ENCODE data around the gene CCDC30.

DNA sequence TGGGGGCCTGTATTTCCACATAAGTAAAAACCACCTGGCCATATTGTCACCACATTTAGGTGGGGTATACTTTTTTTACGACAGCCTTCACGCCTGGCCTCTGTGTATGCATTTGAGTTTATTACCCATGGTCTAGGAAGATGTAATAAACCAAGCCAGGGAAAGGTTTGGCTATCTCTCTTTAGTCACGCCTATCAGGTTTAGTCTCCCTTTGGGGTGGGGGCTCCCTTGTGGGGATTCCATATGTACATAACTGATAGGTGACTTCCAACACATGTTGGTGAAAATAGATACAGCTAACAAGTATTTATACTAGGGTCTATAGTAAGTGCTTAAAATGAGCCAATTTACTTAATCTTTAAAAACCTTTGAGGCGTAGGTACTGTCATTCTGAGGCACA lies 223.3 kb downstream of the CCDC30 start:
- TF ChIP-seq, protein P1, sequence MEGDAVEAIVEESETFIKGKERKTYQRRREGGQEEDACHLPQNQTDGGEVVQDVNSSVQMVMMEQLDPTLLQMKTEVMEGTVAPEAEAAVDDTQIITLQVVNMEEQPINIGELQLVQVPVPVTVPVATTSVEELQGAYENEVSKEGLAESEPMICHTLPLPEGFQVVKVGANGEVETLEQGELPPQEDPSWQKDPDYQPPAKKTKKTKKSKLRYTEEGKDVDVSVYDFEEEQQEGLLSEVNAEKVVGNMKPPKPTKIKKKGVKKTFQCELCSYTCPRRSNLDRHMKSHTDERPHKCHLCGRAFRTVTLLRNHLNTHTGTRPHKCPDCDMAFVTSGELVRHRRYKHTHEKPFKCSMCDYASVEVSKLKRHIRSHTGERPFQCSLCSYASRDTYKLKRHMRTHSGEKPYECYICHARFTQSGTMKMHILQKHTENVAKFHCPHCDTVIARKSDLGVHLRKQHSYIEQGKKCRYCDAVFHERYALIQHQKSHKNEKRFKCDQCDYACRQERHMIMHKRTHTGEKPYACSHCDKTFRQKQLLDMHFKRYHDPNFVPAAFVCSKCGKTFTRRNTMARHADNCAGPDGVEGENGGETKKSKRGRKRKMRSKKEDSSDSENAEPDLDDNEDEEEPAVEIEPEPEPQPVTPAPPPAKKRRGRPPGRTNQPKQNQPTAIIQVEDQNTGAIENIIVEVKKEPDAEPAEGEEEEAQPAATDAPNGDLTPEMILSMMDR (IDR thresholded peaks at IDR 0.05): no peak
- no peak for TF ChIP-seq POLR2AphosphoS5 (IDR thresholded peaks at IDR 0.05)

Measured in esophagus muscularis mucosa (tissue), 3 donors.